ENCODE results near the gene NDUFS6.
"Not testable (repeated sequence)": the region's sequence is repeated elsewhere in the genome, so short reads cannot be mapped to it uniquely, and the experiment has no call there.

Gene NDUFS6

DNA sequence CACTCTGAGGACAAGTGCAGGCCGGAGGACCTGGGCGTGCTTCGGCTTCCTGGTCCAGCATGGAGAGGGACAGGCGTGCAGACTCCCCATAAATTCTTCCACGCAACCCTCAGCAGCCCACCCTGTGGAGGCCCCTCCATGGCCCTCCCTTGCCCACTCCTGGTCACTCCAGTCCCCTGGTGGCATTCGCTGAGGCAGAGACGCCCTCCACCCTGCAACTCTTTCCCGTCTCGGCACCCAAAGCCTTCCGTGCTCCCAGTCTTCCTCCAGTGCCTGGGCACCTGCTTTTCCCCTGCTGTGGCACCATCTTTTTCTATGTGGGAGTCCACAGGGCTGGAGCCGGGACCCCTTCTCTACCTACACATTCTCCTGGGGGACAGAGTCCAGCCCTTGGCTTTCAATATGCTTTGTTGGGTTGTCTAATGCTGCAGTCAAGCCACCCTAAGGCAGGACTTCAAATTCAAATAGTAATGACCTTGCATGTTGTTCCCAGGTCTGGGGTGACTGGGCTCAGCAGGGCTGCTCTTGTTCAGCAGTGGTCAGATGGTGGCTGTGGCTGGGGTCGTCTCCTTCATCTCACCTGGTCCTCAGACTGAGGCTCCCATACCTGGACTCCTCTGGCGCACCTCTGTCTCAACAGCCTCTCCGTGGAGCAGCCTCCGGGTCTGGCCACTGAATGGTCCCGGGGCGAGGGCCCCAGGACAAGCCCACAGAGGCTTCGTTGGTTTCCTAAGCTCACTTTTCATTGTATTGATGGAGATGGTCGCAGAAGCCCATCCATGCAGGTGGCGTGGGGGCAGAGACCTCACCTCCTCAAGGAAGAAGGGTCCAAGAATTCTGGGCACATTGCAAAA is 16.8 kb upstream of the NDUFS6 start:
- no peak for DNase-seq

DNA sequence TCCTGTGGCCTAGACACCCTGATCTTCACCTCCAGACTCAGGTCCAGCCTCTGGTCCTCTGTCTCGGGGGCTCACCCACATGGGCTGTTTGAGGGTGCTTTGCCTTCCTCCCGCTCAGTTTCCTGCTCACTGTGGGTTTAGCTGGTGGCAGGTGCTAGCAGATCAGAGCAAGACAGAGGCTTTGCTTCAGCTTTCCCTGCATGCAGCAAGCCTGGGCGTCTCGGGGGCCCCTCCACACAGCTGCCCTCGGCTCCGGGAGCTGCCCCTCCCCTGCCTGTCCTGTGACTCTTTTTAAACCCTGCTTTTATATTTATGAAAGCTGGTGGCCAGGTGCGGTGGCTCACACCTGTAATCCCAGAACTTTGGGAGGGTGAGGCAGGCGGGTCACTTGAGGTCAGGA is 16.1 kb upstream of the NDUFS6 start:
- DNase-seq: no peak

DNA sequence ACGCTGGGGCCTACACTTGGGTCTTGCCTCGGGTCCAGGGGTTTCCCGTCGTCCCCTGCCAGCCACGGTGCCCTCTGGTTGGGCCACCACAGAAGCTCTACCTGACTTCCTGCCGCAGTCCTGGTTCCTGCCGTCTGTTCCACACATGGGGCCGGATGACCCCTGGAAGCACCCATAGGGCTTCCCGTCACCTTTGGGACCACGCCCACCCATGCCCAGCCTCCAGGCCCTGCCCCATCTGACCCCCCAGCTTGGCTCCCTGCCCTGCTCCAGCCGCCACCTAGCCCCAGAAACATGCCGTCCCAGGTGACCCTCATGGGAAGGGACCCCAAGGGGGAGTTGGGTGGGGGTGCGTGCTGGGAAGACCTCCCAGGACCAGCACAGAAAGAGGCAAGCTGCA is 15.2 kb upstream of the NDUFS6 start:
- DNase-seq: no peak

DNA sequence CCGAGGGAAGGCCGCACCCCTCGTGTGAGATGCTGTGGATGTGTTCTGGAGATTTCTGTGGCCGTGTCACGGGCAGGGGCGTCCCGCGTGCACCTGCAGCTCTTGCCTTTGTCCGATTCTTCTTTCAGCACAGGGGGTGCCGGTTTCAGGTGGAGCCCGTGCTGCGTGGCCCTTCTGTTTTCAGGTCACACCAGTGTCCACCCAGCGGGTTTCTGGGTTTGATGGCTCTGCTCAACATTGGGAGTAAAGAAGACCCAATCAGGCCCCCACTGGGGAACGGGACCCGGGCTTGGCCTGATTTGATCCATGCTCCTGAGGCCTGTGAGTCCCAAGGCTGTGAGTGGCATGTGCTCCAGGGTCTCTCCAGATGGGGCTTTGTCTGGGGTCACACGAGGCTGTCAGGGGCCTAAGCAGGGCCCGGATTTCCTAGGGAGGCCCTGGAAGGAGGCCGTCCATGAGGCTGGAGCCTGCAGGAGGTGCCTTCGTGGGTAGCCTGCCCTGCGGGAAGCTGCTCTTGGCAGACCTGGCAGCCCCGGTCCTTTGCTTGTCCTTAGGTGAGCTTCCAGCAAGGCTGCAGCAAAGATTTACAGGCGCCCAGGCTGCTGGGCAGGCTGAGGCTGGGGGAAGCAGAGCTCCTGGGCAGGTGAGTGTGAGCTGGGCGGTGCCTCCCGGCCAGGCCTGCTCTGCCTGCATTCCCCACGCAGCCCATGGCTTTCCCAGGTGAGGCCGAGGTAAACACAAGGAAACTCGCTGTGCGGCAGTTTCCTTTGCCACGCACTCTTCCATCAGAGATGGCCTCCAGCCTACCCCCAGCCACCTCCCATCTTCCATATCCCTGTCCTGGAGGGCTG is 14.4 kb upstream of the NDUFS6 start:
- no peak for DNase-seq

DNA sequence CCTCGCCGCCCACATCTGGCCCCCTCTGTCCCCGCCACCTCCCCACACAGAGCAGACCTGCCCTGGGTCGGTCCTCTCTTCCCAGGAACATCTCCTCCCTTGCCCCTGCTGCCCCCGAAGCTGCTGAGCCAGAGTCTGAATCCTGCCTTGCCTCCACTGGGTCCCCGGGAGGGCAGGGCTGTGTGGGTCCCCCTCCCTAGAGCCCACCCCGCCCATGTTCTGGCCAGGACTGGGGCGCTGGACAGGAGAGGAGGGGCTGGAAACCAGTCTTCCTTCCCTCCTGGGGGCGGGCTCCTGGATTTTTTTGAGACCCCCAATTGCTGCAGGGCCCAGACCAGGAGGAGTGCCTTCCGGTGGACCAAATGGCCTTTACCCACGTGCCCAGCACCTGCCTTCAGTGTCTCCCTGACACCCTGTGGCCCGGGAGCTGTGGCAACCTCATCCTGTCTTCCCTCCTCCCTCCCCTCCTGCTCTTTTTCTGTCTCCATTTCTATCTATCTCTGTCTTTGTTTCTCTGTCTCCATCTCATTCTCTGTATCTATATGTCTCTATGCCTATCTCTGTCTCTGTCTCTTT is 13.6 kb upstream of the NDUFS6 start:
- no peak for DNase-seq

DNA sequence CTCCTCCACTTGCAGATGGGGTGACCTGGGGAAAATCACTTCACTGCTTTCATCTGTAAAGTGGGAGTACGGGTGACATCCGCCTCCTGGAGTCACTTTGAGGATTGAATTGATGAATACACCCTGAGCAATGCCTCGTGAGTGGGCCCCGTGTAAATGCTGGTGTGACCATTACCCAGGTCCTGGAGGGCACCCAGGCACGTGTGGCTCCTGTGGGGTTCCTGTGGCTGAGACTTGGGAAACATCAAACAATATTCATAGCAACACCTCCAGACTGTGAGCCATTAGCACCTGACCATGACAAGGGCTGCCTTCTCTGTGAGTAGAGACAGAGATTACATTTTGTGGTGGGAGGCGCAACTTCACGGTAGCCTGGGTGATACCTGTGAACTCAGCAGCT is 13.0 kb upstream of the NDUFS6 start:
- no peak for DNase-seq

DNA sequence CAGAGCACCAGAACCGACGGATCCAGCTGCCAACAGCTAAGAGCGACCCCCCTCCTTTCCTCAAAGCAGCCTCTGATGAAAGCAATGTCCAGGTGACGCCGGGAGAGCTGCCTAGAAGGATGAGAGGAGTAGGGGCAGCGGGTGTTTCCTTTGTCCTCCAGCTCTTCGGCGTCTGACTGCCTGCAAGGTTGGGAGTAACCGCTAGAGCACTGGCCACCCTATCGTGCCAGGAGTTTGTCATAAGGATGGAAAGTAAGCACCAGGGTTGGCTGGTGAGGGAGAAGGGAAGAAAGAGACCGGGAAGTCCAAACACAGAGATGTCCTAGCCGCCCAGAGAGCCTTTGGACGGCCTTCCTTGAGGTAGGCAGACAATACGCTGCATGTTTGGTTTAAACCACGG is 12.4 kb upstream of the NDUFS6 start:
- DNase-seq: no peak

DNA sequence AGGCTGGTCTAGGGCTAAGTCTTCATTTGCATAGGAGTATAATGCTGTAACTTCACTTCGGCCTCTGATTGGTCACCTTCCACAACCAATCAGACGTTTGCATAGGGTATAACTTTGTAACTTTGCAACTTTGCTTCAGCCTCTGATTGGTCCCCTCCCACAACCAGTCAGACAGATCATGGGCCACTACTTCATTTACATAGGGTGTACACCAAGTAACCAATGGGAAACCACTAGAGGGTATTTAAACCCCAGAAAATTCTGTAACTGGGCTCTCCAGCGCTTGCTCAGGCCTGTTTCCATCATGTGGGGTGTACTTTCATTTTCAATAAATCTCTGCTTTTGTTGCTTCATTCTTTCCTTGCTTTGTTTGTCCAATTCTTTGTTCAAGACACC is 11.8 kb upstream of the NDUFS6 start:
- DNase-seq: not testable (repeated sequence)

DNA sequence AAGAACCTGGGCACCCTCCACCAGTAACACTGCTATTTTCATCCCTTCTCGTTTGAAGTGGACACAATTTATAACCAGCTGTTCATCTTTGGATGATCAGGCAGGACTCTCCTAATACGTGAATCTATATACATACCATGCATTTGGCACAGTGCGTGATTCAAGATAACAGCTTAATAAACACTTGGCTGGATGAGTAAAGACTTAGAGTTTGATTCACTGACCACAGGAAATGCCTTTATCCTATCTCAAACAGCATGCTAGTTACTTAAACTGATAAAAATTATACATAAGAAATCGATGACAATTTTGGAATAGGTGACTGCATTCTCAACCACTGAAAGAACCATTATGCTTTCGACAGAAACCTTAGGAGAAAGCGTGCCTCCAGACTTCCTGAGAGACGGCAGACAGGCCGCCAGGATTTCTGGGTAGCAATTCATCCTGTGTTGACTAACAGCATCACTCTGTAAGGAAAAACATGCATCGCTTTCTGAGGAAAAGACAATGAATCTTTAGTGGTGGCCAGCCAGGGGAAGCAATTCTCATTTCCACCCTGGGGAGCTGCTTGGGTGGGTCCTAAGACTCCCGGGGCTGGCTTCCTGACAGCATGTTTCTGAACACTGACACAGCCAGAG is 11.3 kb upstream of the NDUFS6 start:
- DNase-seq: no peak

DNA sequence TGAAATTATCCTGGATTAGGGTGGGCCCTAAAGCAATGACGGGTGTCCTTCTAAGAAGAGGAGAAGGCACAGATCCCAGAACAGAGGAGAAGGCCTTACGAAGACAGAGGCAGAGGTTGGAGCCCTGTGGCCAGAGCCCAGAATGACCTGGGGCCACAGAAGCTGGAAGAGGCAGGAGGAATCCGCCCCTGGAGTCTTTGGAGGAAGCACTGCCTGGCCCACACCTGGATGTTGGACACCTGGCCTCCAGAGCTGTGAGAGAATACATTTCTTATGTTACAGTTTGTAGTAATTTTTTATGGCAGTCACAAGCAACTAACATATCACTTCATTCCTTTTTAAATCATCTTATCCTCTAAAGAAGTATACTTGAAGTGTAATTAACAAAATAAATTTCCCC is 10.0 kb upstream of the NDUFS6 start:
- DNase-seq: no peak

DNA sequence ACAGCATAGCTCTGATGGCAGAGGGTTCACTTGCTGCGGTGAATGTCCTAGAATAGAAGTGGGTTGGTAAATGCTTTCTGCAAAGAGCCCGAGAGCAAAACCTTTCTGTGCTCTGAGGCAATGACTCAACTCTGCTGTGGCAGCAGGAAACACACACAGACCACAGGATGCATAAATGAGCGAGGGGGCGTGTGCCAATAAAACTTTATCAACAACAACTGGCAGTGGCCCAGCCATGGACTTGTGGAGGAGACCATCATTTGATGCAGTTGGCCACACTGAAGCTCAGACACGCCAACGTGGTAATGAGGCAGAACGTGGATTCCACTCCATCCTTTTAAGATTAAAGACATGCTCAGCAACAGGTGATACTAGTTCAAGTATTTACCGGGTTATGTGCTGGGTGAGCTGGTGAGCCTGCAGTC is 8.4 kb upstream of the NDUFS6 start:
- no peak for DNase-seq

DNA sequence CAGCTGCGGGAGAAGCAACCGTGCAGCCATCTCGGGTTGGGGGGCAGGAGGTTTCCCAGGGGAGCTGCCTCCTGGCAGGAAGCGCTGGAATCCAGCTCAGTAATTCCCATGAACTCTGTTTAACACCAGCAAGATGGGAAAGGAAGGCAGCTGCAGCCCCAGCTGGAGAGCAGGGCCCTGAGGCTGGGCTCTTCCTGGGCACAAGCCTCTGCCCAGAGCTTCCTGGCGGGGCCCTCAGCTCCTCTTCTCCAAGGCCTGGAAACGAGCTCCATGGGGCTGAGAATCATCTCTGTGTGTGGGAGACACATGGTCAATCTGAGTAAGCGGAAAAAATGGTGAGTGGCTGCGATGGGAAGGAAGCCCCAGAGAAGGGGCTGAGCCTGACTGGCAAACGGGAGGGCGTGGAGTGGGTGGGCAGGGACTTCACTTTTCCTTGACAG is 7.9 kb upstream of the NDUFS6 start:
- DNase-seq: no peak

DNA sequence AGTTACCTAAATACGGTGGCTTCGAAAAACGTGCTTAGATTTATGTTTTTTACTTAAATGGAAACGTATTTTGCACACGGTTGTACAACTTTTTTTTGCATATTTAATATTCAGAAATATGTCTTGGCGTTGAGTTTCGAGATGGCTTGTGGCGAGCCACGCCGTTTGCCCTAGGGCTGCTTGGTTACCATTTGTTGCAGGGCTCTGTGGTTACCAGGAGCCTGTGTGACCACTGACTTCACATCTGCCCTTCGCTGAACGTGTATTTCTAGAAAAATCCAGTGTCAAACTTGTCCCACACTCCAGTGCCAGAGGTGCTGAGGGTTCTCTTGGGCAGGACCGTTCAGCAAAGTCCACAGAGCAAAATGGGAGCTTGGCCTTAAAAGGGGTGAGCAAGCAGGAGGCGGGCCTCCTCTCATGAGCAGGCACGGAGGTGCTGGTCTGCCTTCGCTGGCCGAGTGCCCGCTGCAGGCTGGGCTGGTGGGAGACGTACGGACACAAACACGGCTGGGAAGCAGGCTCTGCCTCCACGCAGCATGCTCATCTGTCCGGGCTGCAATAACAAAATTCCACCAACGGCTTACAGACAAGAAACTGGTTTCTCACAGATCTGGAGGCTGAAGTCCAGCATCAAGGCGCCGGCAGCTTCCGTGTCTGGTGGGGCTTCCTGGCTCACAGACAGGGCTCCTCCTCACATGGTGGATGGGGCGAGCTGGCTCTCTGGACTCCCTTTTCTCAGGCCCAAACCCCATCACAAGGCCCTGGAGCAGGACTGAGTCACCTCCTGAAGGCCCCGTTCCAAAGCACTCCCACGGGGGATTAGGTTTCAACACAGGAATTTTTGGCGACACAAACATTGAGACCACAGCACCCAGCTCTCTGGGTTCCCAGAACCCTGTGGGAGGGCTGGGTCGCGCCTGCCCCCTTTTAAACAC is 7.0 kb upstream of the NDUFS6 start:
- no peak for DNase-seq

DNA sequence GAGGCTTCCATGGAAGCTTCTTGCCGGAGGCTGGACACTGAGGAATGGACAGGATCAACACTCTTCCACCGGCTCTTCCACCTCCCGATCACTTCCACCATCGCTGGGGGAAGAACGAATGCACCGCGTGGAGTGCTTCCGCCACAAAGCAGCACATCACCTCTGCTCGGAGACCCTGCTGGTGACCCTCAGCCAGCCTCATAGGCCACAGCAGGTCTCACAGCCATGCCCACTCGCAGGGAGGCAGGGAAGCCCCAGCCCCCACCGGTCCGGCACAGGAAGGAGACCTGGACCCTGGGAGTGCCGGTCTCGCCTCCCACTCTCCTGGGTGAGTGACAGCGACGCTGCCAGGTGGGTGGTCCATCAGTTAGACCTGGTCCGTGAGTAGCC is 6.3 kb upstream of the NDUFS6 start:
- no peak for DNase-seq

DNA sequence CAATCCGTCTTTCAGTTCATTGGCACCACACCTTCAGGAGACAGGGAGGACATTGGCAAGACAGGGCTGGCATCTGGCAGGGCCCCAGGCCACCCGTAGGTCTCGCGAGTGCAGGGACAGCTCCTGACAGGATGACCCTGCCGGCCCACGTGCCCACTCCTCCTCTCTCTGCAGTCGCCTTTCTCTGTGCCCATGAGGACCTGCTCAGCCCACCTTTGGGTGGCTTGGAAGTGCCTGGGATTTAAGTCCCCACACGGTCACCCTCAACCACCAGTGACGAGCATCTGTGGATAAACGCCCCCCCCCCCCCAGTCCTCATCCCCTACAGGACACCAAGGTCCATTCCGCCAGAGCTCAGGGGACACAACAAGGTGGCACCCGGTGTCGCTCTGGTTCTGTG is 5.7 kb upstream of the NDUFS6 start:
- no peak for DNase-seq

DNA sequence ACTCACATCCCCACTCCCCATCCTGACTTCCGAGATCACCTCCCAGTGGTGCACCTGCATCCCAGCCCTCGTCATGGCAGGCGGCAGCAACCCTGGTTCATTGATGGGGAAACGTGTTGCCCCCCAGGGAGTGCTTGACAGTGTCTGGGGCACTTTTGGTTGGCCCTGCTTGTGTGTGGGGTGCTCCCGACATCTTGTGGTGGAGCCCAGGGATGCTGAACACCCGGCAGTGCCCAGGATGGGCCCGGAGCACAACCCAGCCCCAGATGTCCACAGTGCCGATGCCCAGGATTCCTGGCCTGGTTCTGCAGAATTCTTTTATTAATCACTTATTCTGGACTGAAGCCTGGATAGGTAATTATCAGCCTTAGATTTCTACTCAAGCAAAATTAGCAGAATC is 5.3 kb upstream of the NDUFS6 start:
- DNase-seq: no peak

DNA sequence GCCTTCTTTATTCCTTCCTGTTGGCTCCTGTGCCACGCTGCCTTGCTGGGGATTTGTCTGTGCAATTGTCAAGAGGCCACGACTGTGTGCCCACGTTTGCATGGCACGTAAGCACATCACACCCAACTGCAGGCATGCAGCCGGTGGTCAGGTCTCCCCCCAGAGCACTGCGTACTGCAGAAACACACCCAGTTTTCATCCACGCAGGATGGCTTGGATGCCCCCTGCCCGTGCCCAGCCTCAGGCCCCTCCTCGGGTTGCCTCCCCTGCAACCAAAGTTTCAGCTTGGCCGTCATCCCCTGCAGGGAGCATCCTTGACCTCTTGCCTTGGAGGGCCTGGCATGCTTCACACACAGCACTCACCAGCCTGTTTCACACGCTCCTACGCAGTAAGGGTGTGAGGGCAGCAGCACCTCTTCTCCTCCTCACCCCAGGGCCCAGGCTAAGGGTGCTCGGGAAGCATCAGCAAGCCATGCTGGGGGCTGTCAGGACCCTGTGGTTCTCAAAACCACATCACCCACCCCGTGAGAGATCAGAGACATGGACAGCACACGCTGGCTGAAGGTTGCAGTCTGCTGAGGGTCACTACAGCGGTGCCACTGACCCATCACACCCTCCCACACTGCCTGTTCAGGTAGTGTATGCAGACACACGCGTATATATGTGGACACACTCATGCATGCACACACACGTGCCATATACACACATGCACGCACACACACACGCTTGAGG is 4.7 kb upstream of the NDUFS6 start:
- no peak for DNase-seq

DNA sequence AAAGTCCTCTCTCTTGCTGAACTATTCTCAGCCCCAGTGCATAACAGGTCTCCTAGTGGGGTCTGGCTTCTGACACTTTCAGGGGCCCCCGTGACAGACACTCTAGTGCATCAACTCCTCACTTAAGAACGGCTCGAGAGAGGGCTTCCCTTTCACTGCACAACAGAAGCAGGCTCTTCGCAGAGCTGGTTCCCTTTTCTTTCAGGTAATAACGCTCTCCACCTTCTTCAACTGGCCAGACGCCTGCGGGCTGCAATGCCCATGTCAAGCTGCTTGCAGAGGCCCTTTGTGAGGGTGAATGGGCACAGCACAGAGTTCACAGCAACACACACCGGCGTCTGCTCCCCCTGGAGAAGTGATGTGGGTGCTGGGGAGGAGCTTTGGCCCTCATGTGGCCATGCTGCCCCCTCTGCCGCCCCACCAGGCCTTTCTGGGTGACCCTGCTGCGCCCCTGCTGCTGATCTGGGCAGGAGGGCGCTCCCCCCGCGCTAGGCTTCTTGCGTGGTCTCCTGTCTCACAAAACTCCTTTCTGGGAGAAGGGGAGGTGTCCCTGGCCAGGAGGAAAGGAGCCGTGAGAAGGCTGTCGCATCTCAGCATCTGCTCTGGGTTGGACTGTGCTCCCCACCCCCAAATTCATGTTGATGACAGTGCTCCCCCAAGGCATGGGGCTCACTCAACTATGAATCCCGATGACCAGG is 4.0 kb upstream of the NDUFS6 start:
- DNase-seq: no peak

DNA sequence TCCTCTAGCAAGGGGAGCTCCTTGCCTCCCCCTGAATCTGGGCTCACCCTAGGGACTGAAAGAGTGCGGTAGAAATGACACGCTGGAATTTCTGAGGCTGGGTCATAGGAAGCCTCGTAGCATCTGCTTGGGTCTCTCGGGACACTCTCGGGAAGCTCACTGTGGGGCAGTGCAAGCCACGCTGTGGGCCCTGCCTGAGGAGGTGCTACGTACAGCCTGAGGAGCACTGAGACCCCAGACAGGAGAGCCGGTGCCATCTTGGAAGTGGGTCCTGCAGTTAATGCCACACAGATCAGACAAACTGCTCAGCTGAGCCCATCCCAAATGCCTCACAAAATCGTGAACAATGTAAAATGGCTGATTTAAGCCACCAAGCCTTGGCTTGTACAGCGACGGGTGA is 3.4 kb upstream of the NDUFS6 start:
- no peak for DNase-seq

DNA sequence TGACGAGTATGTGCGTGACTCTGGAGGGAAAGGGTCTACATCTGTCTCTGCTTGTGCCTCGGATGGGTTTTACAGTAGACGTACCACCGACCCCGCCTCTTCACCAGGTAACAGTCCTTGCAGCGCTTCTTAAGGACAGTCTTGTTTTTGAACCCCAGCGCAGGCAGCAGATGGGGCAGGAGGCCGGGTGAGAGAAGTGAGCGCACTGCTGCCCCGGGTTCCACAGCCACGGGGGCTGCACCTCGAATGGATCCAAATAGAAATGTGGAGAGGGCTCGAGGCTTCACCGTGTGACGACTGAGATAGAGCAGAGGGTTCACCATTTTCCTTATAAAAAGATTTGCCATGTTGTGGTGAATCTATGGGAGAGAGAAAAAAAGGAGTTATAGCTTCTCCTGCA is 2.6 kb upstream of the NDUFS6 start:
- not testable (repeated sequence) for DNase-seq

DNA sequence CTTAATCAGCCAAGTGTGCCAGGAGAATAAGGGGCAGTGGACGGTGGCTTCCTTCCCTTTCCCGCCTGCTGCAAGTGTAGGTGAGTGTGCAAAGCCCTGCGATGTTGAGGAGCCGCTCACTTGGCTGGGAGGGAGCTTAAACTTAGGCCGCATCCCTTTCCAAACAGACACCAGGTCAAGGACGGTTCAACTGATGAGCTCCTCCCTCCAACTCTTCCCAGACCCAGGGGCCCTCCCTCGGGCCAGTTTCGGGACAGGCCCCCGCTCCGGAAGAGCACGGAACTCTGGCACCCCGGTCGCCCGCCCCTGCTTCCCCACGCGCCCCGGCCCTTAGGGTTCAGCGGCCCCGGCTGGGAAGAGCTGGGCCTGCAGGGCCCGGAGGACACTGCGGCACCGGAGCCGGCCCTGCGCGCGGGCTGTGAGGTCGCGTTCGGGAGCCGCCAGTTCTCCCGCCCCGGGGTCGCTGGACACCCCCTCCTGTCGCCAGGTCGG is 2.1 kb upstream of the NDUFS6 start:
- no peak for DNase-seq
